Measurements from ENCODE around the gene LRRC34. TPM values are rescaled to one million over a fixed set of nuclear protein-coding genes. Genes with fewer than 3 reads are reported as not detected.

Gene LRRC34
- total RNA-seq, 1 experiment from 2014 or later, result 9.7 TPM

- CTCF ChIA-PET, result no interaction called here
Observed at GRCh38 chr3:169772897-169773816, 39.5 kb downstream of the LRRC34 start, which contains the start of gene MYNN. MYNN (plus strand) TSS chr3:169773396; CDS start chr3:169774296, 900 bp downstream.

GRCh38 chr3:169772305-169772896 is 40.3 kb downstream of the LRRC34 start:
- DNase-seq (ENCODE audit: low spot score), result peak; percentile 84

More at GRCh38 chr3:169772897-169773816, 39.5 kb downstream of the LRRC34 start, which contains the start of gene MYNN:
- TSS peak; percentile 95 for BruUV-seq (replicated peaks)
- H3K4me3 ChIP-seq (ENCODE audit: low read depth, low read length, poor library complexity, severe bottlenecking), result peak within 1 kb of the TSS; percentile 76
- peaks cover 18% of the 10 kb centered on the region for H3K4me1 ChIP-seq (ENCODE audit: insufficient read depth, low read length, poor library complexity, severe bottlenecking)
- TF ChIP-seq CTCF (conservative IDR thresholded peaks at IDR 0.05; ENCODE audit: low read depth, low read length) (no peak), EZH2 (IDR thresholded peaks at IDR 0.05; ENCODE audit: borderline replicate concordance, low read depth, low read length, poor library complexity, severe bottlenecking) (no peak)
- peaks cover 33% of the 10 kb centered on the region for H3K36me3 ChIP-seq (ENCODE audit: insufficient read depth, low read length, poor library complexity, severe bottlenecking)
- H3K9me3 ChIP-seq (ENCODE audit: low read depth, low read length, poor library complexity, severe bottlenecking), result no peaks in the 10 kb centered on the region
- POLR2A ChIA-PET (ENCODE audit: low non-redundant PET), result no interaction called here
- peak within 1 kb of the TSS; percentile 97 for H3K27ac ChIP-seq (ENCODE audit: low read depth, low read length, poor library complexity, severe bottlenecking)
- intact Hi-C loops (cut with micrococcal nuclease; ENCODE audit: unreplicated experiment), result no loop called here
- no peaks in the 10 kb centered on the region for H3K27me3 ChIP-seq (replicated peaks; ENCODE audit: insufficient read depth, low read depth, low read length, poor library complexity)
- peak; percentile 95 for DNase-seq (ENCODE audit: low spot score)

More at GRCh38 chr3:169772305-169772896, 40.3 kb downstream of the LRRC34 start:
- Histone ChIP-seq H3K9me3 (ENCODE audit: low read depth, low read length, poor library complexity, severe bottlenecking) (no peaks in the 10 kb centered on the region), H3K36me3 (ENCODE audit: insufficient read depth, low read length, poor library complexity, severe bottlenecking) (peaks cover 25% of the 10 kb centered on the region), H3K4me1 (ENCODE audit: insufficient read depth, low read length, poor library complexity, severe bottlenecking) (peaks cover 18% of the 10 kb centered on the region), H3K27ac (ENCODE audit: low read depth, low read length, poor library complexity, severe bottlenecking) (peak overlapping the region; percentile 97), H3K27me3 (replicated peaks; ENCODE audit: insufficient read depth, low read depth, low read length, poor library complexity) (no peaks in the 10 kb centered on the region), H3K4me3 (ENCODE audit: low read depth, low read length, poor library complexity, severe bottlenecking) (peak overlapping the region; percentile 76)
- intact Hi-C loops (cut with micrococcal nuclease; ENCODE audit: unreplicated experiment), result no loop called here
- no peak for TF ChIP-seq EZH2 (IDR thresholded peaks at IDR 0.05; ENCODE audit: borderline replicate concordance, low read depth, low read length, poor library complexity, severe bottlenecking)
- TF ChIP-seq CTCF (conservative IDR thresholded peaks at IDR 0.05; ENCODE audit: low read depth, low read length), result no peak
- POLR2A ChIA-PET (ENCODE audit: low non-redundant PET), result no interaction called here
- no TSS peak for BruUV-seq (replicated peaks)
- CTCF ChIA-PET, result interaction anchor here (0.6 to 1.0 kb wide), 2 partner anchors 9 to 18 kb away, joined by 5 to 11 read pairs; no protein-coding TSS in a partner anchor

All from A673 (cell line).